HG02571 (cell line): Measurements from ENCODE around the gene REPS1.

Source experiments
- ATAC-seq: cut with Tn5 transposase; IDR thresholded peaks from one replicate; pipeline ENCODE4 v1.9.1; 2021; ENCODE audit warnings: mild to moderate bottlenecking, moderate library complexity; ENCODE audit not compliant: unreplicated experiment

REPS1 gene

DNA sequence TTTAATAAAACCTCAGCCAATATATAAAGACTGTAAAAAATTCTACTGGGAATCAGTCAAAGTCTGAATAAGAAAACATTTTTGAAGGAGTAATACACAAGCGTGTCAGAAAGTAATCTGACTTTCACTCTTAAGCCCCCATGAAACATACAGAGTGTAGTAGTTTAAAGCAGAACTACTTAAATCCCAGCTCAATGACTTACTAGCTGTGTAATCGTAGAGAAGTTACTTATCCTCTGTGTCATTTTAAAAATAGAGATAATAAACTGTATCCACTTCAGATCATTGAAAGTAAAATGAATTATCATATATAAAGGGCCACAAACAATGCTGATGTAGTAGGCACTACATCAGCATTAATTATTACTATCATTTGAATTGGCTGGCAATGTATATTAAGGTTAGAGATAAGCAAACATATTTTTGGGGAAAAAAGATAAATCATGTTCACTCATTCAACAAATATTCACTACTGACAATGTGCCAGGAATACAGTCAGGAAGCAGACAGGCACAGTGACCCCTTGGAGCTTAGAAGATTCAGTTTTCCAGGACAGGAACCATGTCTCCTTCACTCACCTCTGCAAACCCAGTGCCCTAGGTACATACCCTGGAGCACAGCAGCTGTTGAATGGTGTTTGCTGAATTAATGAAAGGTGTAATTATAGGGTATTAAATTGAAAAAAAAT, 14.4 kb downstream of the REPS1 start:
- ATAC-seq, result no peak

DNA sequence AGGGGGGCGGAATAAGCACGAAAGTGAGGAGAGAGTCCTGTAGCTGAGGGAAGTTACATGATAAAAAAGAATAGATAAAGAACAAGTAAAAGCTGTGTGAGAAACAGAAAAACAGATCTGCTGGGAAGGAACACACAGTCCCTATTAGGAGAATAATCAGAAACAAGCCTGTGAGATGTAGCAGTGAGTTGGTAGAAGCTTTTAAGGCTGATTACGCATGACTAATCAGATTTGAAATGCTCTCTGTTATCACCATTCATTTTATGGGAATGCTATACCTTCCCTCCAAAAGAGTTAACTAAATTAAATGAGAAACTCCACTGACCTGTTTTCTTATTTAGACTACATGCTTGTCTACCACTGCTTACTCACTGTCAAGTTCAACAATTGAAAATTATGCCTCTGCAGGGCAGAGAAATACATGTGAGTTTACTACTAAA, 15.8 kb downstream of the REPS1 start:
- ATAC-seq, result no peak

DNA sequence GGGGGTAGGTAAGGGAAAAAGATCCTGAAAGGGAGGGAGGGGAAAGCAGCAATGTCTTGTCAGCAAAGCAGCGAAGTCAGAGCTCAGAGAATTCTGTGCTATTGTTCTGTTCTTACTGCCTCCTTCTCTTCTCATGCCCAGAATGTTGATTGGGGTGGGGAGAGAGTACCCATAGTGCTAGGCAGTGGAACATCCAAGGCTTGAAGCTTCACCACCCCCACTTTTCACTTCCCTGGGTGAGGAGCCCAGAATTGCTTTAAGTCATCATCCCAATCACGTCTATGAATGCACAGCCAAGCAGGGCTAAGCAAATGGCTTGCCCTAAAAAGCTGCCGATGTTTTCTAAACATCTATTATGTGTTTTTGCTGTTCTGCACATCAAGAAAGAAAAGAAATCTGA, 16.5 kb downstream of the REPS1 start:
- no peak for ATAC-seq

DNA sequence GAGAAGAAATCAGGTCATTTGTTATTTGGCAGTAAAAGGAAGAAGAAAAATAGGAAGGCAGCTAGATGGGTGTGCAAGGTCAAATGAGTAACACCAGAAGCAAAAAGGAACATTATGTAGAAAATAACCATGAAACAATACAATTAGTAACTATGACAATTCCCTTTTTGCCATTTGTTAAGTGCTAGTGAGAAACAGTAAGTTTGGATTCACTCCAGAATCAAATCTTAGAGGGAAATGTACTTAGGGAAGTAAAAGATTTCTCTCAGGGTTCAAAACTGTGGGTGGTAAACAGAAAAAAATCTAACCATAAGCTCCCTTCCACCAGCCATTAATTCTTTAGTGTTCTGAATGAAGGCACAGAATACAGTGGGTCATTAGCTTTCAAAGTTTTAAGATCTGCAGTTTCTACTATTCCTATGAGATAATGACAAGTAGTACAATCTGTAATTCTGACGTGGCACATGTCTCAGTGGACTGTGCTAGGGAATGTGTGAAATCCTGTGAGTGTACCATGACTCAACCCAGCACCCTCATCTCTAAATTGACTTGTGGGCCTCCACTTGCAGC, 17.1 kb downstream of the REPS1 start:
- no peak for ATAC-seq

DNA sequence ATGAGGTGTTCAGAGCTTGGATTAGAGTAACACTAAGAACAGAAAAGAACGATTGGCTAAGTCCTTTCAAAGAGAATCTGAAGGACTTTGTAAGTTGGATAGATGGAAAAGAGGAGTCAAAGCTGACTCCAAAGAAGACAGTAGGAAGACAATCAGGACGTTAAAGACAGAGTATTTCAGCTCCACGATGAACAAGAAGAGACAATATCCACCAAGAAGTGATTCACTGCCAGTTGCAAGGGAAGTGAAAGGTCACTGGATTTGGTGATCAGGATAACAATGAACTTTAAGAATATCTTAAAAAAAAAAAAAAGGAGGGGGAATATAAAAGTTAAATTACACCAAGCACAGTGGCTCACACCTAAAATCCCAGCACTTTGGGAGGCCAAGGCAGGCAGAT, 17.9 kb downstream of the REPS1 start:
- ATAC-seq, result no peak

DNA sequence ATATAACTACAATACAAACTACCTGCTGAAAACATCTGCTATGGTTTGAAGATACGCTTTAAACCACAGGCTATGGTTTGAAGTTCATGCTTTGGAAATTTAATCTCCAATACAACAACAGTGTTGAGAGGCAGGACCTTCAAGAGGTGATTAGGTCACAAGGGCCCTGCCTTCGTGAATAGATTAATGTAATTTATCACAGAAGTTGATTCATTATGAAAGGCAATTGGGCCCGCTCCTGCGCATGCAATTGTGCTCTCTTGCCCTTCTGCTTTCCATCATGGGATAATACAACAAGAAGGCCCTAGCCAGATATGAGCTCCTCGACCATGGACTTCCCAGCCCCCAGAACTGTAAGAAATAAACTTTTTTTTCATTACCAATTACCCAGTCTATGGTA, 21.2 kb downstream of the REPS1 start:
- ATAC-seq, result no peak

DNA sequence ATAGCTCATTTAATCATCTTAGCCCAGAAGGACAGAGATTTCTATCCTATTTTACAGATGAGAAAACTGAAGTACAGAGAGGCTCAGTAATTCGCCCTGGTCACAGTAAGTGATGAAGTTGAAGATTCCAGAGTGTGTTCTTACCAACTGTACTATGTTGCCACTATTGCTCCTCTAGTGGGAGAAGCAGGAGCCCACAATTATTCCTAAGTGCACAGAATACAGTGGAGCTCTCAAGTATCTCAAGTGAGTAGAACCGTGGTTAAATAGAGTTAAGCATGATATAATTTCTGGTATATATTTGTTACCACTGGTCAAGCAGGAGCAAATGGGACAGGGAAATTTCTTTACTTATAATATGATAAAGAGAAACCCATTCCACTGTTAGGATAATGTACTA, 22.1 kb downstream of the REPS1 start:
- no peak for ATAC-seq

DNA sequence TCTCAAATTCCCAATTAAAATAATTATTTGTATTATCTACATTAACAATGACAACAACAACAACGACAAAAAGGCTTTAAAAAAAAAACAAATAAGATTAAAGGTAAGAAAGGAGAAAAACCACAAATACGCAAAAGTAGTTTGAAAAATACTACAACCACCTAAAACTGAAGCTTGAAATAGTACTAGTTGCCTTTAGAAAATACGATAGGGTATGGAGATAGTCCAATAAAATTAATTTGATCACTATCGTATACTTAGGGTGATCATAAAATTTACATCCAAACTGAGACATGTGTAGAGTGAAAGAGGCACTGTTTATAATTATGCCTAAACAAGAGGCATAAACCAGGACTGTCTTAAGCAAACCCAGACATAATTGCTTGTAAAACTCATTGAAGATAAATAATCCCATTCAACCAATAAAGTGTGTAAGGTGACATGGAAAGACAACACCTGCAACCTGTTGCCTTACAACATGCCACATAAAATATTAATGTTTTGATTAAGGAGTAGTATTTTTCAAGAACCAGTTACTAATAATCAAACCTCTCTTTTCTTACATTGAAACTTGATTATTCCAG, 22.7 kb downstream of the REPS1 start:
- ATAC-seq, result no peak

DNA sequence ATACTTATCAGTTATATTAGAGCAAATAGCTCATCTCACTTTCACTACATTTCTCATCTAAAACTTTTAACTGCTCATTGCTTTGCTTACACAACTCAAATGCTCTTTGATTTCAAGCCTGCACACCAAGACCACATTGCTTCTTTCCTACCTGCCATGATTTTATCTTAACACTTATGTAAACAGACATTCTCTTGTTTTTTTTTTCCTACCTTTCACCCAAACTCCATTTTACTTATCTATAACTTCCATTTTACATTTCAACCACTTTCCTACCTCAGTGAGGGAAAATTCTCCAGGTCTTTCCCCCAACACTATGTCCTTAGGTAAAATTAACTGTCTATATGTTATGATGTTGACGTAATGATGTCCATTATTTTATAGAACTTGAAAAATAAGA, 24.0 kb downstream of the REPS1 start:
- ATAC-seq, result no peak

DNA sequence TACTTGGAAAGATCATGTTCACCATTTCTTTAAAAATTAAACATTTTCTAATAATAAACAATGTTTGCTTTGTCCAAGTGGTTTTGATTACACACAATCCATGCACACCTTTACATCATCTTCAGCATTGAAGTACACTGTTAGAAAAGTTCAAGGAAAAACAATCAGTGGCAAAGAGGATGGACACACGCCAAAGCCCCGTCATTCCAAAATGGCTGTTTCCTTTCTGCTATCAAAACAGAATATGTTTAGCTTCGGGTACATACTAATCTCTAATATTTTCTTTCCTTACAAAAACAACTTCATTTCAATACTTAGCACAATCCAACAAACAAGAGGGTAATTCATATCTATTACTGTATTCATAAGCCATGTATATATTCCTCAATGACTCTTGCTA, 24.5 kb downstream of the REPS1 start:
- ATAC-seq, result no peak

DNA sequence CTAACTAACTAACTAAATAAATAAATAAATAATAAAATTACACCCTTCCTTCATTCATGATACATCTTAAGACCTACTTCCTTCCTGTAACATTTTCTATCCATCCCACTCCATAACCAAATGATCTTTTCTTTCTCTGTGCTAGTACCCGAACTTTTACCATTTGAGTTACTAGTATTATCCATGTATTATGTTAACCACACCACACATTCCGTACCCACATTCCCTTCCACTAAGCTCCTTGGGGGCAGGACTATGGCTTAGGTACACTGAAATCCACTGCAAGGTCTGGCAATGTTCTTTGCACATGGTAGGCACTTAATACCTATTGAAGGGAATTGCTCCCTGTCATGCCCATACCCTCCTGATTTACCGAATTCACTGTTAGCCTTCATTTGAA, 24.9 kb downstream of the REPS1 start:
- no peak for ATAC-seq

DNA sequence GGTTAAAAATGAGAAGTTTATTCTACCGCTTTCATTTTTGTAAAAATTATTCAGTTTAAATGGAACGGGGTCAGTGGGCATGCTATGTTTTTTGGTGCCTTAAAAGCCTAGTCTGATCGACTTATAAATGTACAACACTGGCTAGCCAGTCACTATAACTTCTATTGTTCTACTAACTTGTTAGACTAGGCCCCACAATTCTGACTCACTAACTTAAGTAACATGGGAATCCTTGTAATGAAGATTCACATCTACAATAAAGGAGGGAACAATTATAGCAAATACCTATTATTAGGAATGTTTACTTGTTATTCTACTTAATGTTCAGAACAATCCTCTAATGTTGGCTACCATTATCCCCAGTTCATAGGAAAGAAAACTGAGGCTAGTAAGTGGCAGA, 28.5 kb downstream of the REPS1 start:
- ATAC-seq, result no peak

DNA sequence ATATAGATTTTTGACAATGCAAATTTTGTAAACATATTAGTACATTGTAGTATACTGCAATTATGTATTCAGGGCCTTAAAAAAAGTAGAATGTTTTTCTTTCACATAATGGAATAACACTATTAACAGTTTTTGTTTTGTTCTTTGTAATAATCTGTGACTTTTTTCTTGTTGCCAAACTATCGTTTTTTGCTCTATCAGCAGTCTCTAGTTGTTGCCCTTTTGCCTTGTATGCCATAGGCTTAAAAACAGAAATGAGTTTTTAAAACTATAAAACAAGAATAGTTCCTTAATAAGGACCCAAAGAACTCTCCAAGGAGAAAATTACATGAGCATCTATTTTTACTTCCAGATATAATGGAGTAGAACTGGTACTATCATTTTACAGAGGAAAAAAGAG, 29.5 kb downstream of the REPS1 start:
- no peak for ATAC-seq

DNA sequence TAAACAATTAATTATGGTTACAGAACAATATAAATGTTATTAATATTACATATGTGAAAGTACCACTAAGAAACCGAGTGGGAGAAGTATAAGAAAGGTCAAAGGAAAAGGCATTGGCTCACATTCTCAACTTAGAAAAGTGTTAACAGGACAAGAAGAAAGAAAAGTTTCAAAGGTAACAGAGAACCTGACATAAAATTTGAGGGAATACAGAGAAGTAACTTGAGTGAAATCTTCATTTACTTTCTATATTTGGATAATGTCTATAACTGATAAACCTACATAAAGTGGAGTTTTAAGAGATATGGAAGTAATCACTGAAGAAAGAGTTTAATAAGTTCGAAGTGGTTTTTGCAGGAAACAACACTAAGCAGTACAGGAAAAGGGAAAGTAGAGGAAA, 30.1 kb downstream of the REPS1 start:
- no peak for ATAC-seq

DNA sequence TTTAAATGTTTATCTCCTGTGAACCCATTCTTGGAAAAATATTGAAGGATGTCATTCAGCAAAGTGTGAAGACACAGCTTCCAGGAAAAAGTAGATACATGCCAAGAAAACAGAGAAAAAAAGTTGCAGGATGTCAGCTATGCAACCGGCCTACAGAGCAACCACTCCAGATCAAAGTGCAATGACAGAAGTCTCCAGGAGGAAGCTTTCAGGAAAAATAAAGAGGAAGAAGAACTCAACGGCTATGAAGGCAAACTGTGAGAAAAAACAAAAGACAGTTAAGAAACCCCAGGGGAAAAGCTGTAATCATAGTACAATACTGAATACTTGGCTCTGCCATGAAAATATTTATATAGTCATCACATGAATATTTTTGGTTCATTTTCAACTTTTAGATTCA, 30.6 kb downstream of the REPS1 start:
- no peak for ATAC-seq

DNA sequence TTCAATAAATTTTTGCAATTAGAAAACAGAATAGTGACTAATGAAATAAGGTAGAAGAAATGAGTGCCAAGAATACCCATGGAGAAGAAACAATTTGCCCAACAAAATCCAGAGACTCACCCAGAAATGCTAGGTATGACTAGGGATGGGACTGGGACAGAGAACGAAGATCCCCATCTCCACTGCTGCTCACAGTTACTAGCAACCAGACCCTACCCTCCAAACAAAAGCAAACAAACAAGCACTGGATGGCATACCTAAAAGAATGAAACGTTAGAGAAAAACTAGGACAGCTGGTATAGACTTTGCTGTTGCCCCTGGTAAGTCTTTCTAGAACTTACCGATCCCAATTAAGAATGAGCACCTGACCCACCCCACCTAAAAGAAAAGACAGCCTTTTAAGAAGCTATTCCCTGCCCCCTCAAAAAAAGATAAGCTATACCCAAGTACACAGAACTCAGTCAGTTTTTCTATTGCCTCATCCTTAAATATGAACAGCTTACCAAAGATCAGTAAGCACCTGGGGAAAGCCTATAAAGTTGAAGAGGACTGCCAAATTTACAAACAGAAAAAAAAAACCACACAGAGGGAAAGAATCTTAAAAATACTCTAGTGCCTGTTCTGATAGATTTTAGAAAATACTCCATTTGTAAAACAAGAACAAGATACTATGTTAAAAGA, 31.7 kb downstream of the REPS1 start:
- ATAC-seq, result no peak

DNA sequence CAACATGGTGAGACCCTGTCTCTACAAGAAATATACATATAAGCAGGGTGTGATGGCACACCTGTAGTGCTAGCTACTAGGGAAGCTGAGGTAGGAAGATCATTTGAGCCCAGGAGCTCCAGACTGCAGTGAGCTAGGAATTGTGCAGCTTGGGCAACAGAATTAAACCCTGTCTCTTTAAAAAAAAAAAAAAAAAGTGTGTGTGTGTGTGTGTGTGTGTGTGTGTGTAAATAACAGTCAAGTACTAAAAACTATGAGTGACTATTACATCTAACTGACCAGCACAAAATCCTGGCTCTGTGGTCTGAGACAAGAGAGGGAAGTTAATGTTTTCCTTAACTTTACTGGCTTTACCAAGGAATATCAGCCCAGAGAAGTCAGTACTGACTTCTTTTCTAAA, 32.8 kb downstream of the REPS1 start:
- ATAC-seq, result no peak

DNA sequence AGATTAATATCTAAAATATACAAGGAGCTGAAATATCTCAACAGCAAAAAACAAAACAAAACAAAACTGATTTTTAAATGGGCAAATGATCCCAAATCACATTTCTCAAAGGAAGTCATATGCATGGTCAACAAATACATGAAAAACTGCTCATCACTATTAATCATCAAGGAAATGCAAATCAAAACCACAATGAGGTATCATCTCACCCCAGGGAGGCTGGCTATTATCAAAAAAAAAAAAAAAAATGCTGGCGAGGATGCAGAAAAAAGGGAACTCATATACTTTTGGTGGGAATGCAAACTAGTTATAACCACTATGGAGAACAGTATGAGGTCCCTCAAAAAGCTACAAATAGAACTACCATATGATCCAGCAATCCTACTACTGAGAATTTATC, 34.6 kb downstream of the REPS1 start:
- ATAC-seq, result no peak

DNA sequence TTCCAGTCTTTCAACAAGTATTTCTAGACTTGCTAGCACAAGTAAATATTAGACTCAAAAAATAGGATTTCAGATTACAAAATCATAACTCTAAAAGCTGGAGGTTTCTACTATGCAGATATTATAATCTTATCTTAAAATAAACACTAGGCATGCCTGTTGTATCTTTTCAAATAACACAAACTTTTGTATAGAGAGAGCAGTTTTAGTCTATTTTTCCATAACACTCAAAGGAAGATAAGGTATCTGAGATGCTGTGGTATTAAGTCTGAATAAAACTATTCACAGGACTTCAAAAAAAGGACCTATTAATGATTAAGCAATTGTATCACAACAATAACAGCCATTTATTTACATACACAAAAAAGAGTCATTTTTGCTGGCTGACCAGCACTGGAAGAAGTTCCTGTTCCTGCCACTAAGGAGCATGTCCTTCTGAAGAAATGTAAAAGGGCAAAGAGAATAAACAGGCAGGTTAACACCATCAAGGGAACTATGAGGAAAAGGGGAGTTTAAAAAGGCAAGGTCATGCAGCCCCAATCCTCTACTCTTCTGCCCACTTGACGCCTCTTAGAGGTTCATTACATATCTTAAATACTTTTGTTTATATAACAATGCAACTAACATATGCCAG, 39.4 kb downstream of the REPS1 start:
- ATAC-seq, result no peak

DNA sequence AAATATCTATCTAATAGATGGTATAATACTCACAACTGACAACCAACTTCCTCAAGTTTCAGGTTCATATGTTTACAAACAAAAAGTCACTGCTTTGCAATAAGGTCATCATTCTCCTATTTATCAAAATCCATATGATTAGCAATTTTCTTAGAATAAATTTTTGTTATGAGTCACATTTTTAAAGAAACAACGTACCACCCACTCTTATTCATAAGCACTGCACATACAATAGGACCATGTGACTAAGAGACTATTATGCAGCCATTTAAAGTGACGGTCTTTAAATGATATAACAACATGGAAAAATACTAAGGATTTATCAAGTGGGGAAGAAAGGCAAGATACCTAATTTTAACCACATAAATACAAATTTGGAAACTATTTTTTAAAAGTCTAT, 40.0 kb downstream of the REPS1 start:
- ATAC-seq, result no peak

DNA sequence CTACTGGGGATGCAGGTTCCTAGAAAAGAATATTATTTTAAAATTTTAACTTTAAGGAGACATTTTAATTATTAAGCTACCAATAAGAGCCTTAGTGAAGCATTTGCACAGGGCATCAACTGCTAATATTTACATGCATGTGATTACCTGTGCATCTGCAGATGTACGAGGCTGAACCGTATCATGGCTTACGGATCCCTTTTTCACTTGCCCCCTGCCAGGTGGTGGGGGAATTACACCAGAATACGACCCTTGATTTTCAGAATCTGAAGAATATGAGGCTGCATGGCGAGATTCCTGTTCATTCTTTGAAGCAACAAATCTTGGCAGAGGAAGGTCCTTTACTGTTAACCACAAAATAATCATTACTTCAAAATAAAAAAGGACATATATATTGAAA, 42.7 kb downstream of the REPS1 start:
- ATAC-seq, result no peak

DNA sequence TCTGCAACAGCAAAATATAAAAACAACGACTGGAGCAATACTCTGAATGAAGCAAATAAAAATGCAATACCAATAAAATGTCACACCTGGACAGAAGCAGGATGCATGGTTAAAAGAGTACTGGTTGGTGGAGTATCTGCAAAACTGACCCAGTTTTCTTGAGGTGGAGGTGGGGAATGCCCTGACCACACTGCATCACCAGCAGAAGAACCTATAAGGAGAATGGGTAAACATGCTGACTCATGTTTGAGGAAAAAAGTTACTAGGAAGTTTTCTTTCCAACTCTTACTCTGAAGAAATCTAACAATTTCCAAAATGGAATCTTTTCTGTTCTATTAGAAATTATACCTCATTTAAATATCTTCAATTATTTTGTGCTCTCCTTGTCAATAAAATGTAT, 43.6 kb downstream of the REPS1 start:
- no peak for ATAC-seq
